MM.1S (cell line): ENCODE data around the gene KSR1.

Experiments used
- DNase-seq: peaks from one replicate; pipeline ENCODE4 v3.0.0-alpha.2; 2015
- H2AFZ ChIP-seq: fragments of 300-600 bp; sonication (generic); 2 replicates; pipeline ENCODE4 v1.6.0; 2016; ENCODE audit warnings: antibody characterized with exemption, low read length
- H3F3A ChIP-seq: fragments of 300-600 bp; sonication (generic); 2 replicates; pipeline ENCODE4 v1.6.1; 2016; ENCODE audit warnings: mild to moderate bottlenecking, antibody characterized with exemption, low read length, moderate library complexity, mixed read lengths; ENCODE audit not compliant: insufficient read depth
- H3K27ac ChIP-seq: fragments of 300-600 bp; sonication (generic); 2 replicates; pipeline ENCODE4 v1.5.1; 2016; ENCODE audit warnings: mild to moderate bottlenecking, low read length
- H3K27me3 ChIP-seq: fragments of 300-600 bp; sonication (generic); replicated peaks from 2 replicates; pipeline ENCODE4 v1.6.0; 2016; ENCODE audit warnings: low read length; ENCODE audit not compliant: insufficient read depth
- H3K36me3 ChIP-seq: fragments of 300-600 bp; sonication (generic); replicated peaks from 2 replicates; pipeline ENCODE4 v1.6.1; 2016; ENCODE audit warnings: mild to moderate bottlenecking, low read length, mixed read lengths; ENCODE audit not compliant: insufficient read depth
- H3K4me1 ChIP-seq: fragments of 300-600 bp; sonication (generic); 2 replicates; pipeline ENCODE4 v1.6.1; 2016; ENCODE audit warnings: low read length, mixed read lengths
- H3K4me2 ChIP-seq: fragments of 300-600 bp; sonication (generic); 2 replicates; pipeline ENCODE4 v1.6.0; 2016; ENCODE audit warnings: low read depth, low read length
- H3K4me3 ChIP-seq: fragments of 300-600 bp; sonication (generic); 2 replicates; pipeline ENCODE4 v1.5.1; 2016; ENCODE audit warnings: low read length, mixed read lengths
- H3K79me2 ChIP-seq: fragments of 300-600 bp; sonication (generic); 2 replicates; pipeline ENCODE4 v1.6.1; 2016; ENCODE audit warnings: mixed run types, low read length, mixed read lengths
- H3K9ac ChIP-seq: fragments of 300-600 bp; sonication (generic); 2 replicates; pipeline ENCODE4 v1.6.1; 2016; ENCODE audit warnings: low read length, mixed read lengths
- H3K9me2 ChIP-seq: fragments of 300-600 bp; sonication (generic); replicated peaks from 2 replicates; pipeline ENCODE4 v1.6.1; 2016; ENCODE audit warnings: mild to moderate bottlenecking, low read length, mixed read lengths; ENCODE audit not compliant: insufficient read depth
- H3K9me3 ChIP-seq: fragments of 300-600 bp; sonication (generic); replicated peaks from 2 replicates; pipeline ENCODE4 v1.6.1; 2016; ENCODE audit warnings: mild to moderate bottlenecking, low read length, mixed read lengths; ENCODE audit not compliant: insufficient read depth
- H4K20me1 ChIP-seq: fragments of 300-600 bp; sonication (generic); 2 replicates; pipeline ENCODE4 v1.6.1; 2016; ENCODE audit warnings: mild to moderate bottlenecking, low read length, moderate library complexity, mixed read lengths; ENCODE audit not compliant: insufficient read depth
- CTCF ChIP-seq: fragments of 300-600 bp; sonication (generic); IDR thresholded peaks from 2 replicates; pipeline ENCODE4 v1.5.1; 2016; ENCODE audit warnings: antibody characterized with exemption, low read length, mixed read lengths
- EZH2 ChIP-seq: fragments of 300-600 bp; sonication (generic); optimal IDR thresholded peaks from 2 replicates; pipeline ENCODE3; 2017; ENCODE audit warnings: low read depth, mild to moderate bottlenecking, antibody characterized with exemption, low read length, mixed read lengths
- EZH2phosphoT487 ChIP-seq: fragments of 300-600 bp; sonication (generic); IDR thresholded peaks from 2 replicates; pipeline ENCODE4 v1.6.1; 2018; ENCODE audit warnings: antibody characterized with exemption, low read length

Gene KSR1

GRCh38 chr17:27573548-27573947, 117.3 kb downstream of the KSR1 start:
- H3K4me3 ChIP-seq = no peak overlapping the region
- H3K27ac ChIP-seq = no peak overlapping the region
- no peaks in the 10 kb centered on the region for H3K79me2 ChIP-seq
- no peaks in the 10 kb centered on the region for H3K9me3 ChIP-seq
- TF ChIP-seq CTCF = no peak
- no peak for TF ChIP-seq EZH2
- TF ChIP-seq EZH2phosphoT487 = no peak
- no peak overlapping the region for H3K9ac ChIP-seq
- H3K36me3 ChIP-seq = no peaks in the 10 kb centered on the region
- H4K20me1 ChIP-seq = no peaks in the 10 kb centered on the region
- no peak for DNase-seq
- H3K27me3 ChIP-seq = no peaks in the 10 kb centered on the region
- H2AFZ ChIP-seq = no peak overlapping the region
- H3K4me2 ChIP-seq = no peak overlapping the region
- no peaks in the 10 kb centered on the region for H3K4me1 ChIP-seq
- no peaks in the 10 kb centered on the region for H3F3A ChIP-seq
- no peaks in the 10 kb centered on the region for H3K9me2 ChIP-seq

GRCh38 chr17:27573971-27574525, 117.8 kb downstream of the KSR1 start:
- H3K4me1 ChIP-seq = no peaks in the 10 kb centered on the region
- H3K27me3 ChIP-seq = no peaks in the 10 kb centered on the region
- H3K9me3 ChIP-seq = no peaks in the 10 kb centered on the region
- H3K4me2 ChIP-seq = no peak overlapping the region
- H3K9me2 ChIP-seq = no peaks in the 10 kb centered on the region
- no peaks in the 10 kb centered on the region for H3K36me3 ChIP-seq
- TF ChIP-seq CTCF = no peak
- TF ChIP-seq EZH2 = no peak
- no peak for TF ChIP-seq EZH2phosphoT487
- H4K20me1 ChIP-seq = no peaks in the 10 kb centered on the region
- DNase-seq = no peak
- H3K4me3 ChIP-seq = no peak overlapping the region
- no peaks in the 10 kb centered on the region for H3F3A ChIP-seq
- H3K9ac ChIP-seq = no peak overlapping the region
- H3K79me2 ChIP-seq = no peaks in the 10 kb centered on the region
- no peak overlapping the region for H3K27ac ChIP-seq
- no peak overlapping the region for H2AFZ ChIP-seq

- no peaks in the 10 kb centered on the region for H3K4me1 ChIP-seq
- no peaks in the 10 kb centered on the region for H4K20me1 ChIP-seq
- no peak overlapping the region for H2AFZ ChIP-seq
- H3K9me2 ChIP-seq = no peaks in the 10 kb centered on the region
- TF ChIP-seq EZH2 (no peak), EZH2phosphoT487 (no peak), CTCF (no peak)
- DNase-seq = no peak
- no peak overlapping the region for H3K27ac ChIP-seq
- H3K4me3 ChIP-seq = no peak overlapping the region
- no peak overlapping the region for H3K4me2 ChIP-seq
- H3K9ac ChIP-seq = no peak overlapping the region
- no peaks in the 10 kb centered on the region for H3K9me3 ChIP-seq
- no peaks in the 10 kb centered on the region for H3K79me2 ChIP-seq
- H3K27me3 ChIP-seq = no peaks in the 10 kb centered on the region
- no peaks in the 10 kb centered on the region for H3F3A ChIP-seq
- H3K36me3 ChIP-seq = no peaks in the 10 kb centered on the region
These were observed 119.1 kb downstream of the KSR1 start for GRCh38 chr17:27575096-27575911.
